IMR-90 (cell line): ENCODE data around the gene AUTS2. TPM values are rescaled to one million over a fixed set of nuclear protein-coding genes. Genes with fewer than 3 reads are reported as not detected.

Experiments used
- ATAC-seq: fragments of 200-7000 bp; cut with Tn5 transposase; 2 replicates; pipeline ENCODE4 v1.9.1; 2020; ENCODE audit warnings: low read depth, mild to moderate bottlenecking, moderate library complexity
- BruUV-seq: library from RNA; stranded (reverse); fragments of 400-500 nt; replicated peaks from 2 replicates; lab custom pipeline; 2021; lab: Mats Ljungman, UMichigan
- CTCF ChIA-PET: fragments of 300-600 bp; formaldehyde crosslinking; extraction: SDS; loops from one replicate; lab custom pipeline; 2021; ENCODE audit warnings: antibody characterized with exemption; lab: Yijun Ruan, JAX
- POLR2A ChIA-PET: fragments of 300-600 bp; sonication (Branson Sonifier 250); formaldehyde crosslinking; loops from one replicate; lab custom pipeline; 2022; ENCODE audit warnings: antibody characterized with exemption; ENCODE audit not compliant: unreplicated experiment; lab: Charles Lee
- DNase-seq: peaks from one replicate; pipeline ENCODE4 v3.0.0; 2013
- H2AFZ ChIP-seq: replicated peaks from 2 replicates; pipeline ENCODE3; 2013; ENCODE audit warnings: low read length, mild to moderate bottlenecking; ENCODE audit not compliant: poor library complexity
- H2AK5ac ChIP-seq: 2 replicates; pipeline ENCODE4 v1.6.1; 2013; ENCODE audit warnings: low read depth, low read length, inconsistent platforms
- H2AK9ac ChIP-seq: replicated peaks from 2 replicates; pipeline ENCODE3; 2013; ENCODE audit warnings: mild to moderate bottlenecking, low read depth, low read length, moderate library complexity; ENCODE audit not compliant: poor library complexity
- H2BK120ac ChIP-seq: 2 replicates; pipeline ENCODE4 v1.6.1; 2013; ENCODE audit warnings: low read depth, low read length, inconsistent platforms
- H2BK15ac ChIP-seq: 3 replicates; pipeline ENCODE4 v1.6.1; 2013; ENCODE audit warnings: low read depth, low read length, inconsistent platforms
- H2BK20ac ChIP-seq: 2 replicates; pipeline ENCODE4 v1.6.1; 2013; ENCODE audit warnings: low read depth, mild to moderate bottlenecking, inconsistent platforms, low read length, moderate library complexity
- H2BK5ac ChIP-seq: 2 replicates; pipeline ENCODE4 v1.6.1; 2013; ENCODE audit warnings: mild to moderate bottlenecking, low read depth, low read length, inconsistent platforms; ENCODE audit not compliant: poor library complexity, severe bottlenecking
- H3K14ac ChIP-seq: replicated peaks from 2 replicates; pipeline ENCODE4 v1.6.1; 2013; ENCODE audit warnings: low read depth, low read length, inconsistent platforms
- H3K18ac ChIP-seq: 2 replicates; pipeline ENCODE4 v1.6.1; 2013; ENCODE audit warnings: low read depth, low read length, control low read depth
- H3K23ac ChIP-seq: 2 replicates; pipeline ENCODE4 v1.6.1; 2013; ENCODE audit warnings: low read depth, low read length, inconsistent platforms
- H3K27ac ChIP-seq: 2 replicates; pipeline ENCODE4 v1.5.1; 2013; ENCODE audit warnings: mild to moderate bottlenecking, control low read depth, low read length; ENCODE audit not compliant: insufficient read depth
- H3K27me3 ChIP-seq: 2 replicates; pipeline ENCODE4 v1.6.1; 2013; ENCODE audit warnings: low read length; ENCODE audit not compliant: control insufficient read depth, insufficient read depth
- H3K36me3 ChIP-seq: 2 replicates; pipeline ENCODE4 v1.6.1; 2013; ENCODE audit warnings: low read length, mixed read lengths; ENCODE audit not compliant: control insufficient read depth, insufficient read depth
- H3K4ac ChIP-seq: 2 replicates; pipeline ENCODE4 v1.6.1; 2013; ENCODE audit warnings: low read depth, low read length, inconsistent platforms
- H3K4me1 ChIP-seq: 2 replicates; pipeline ENCODE4 v1.6.1; 2013; ENCODE audit warnings: low read length, mixed read lengths; ENCODE audit not compliant: control insufficient read depth, insufficient read depth
- H3K4me2 ChIP-seq: 2 replicates; pipeline ENCODE4 v1.6.1; 2013; ENCODE audit warnings: low read depth, mild to moderate bottlenecking, control low read depth, low read length, moderate library complexity
- H3K4me3 ChIP-seq: 2 replicates; pipeline ENCODE4 v1.5.1; 2013; ENCODE audit warnings: low read depth, mild to moderate bottlenecking, control low read depth, low read length, moderate library complexity; ENCODE audit not compliant: insufficient read depth
- H3K56ac ChIP-seq: 2 replicates; pipeline ENCODE4 v1.6.1; 2013; ENCODE audit warnings: low read length, inconsistent platforms; ENCODE audit not compliant: insufficient read depth; ENCODE audit errors: extremely low read depth
- H3K79me1 ChIP-seq, 2 experiments: 2 replicates each; pipeline ENCODE4 v1.6.1; 2013; ENCODE audit warnings: low read length in 2 of 2, inconsistent platforms in 1 of 2, low read depth in 1 of 2
- H3K9ac ChIP-seq: 2 replicates; pipeline ENCODE4 v1.6.1; 2013; ENCODE audit warnings: low read depth, low read length, control low read depth
- H3K9me1 ChIP-seq: 2 replicates; pipeline ENCODE4 v1.6.1; 2013; ENCODE audit warnings: low read length, inconsistent platforms; ENCODE audit not compliant: insufficient read depth
- H3K9me3 ChIP-seq: 2 replicates; pipeline ENCODE4 v1.6.1; 2013; ENCODE audit warnings: low read length; ENCODE audit not compliant: control insufficient read depth, insufficient read depth
- H4K20me1 ChIP-seq: 2 replicates; pipeline ENCODE4 v1.6.1; 2013; ENCODE audit warnings: low read length, inconsistent platforms; ENCODE audit not compliant: insufficient read depth
- H4K5ac ChIP-seq: 2 replicates; pipeline ENCODE4 v1.6.1; 2013; ENCODE audit warnings: mild to moderate bottlenecking, low read depth, low read length, control low read depth
- H4K8ac ChIP-seq, 2 experiments: 2 replicates each; pipeline ENCODE4 v1.6.1; 2013; ENCODE audit warnings: low read depth in 2 of 2, low read length in 2 of 2, control low read depth in 1 of 2, inconsistent platforms in 1 of 2
- H4K91ac ChIP-seq: 2 replicates; pipeline ENCODE4 v1.6.1; 2013; ENCODE audit warnings: low read depth, low read length, inconsistent platforms; ENCODE audit not compliant: insufficient read depth
- BHLHE40 ChIP-seq: fragments of 150-350 bp; IDR thresholded peaks from 2 replicates; pipeline ENCODE4 v1.6.1; 2016; ENCODE audit warnings: mild to moderate bottlenecking, low read depth, low read length
- CEBPB ChIP-seq: IDR thresholded peaks from 2 replicates; pipeline ENCODE4 v1.6.1; 2012; ENCODE audit warnings: low read depth, low read length, improper control_type of control experiment
- CHD1 ChIP-seq: IDR thresholded peaks from 2 replicates; pipeline ENCODE4 v1.6.1; 2012; ENCODE audit warnings: low read depth, low read length, improper control_type of control experiment
- CTCF ChIP-seq: conservative IDR thresholded peaks from 2 replicates; pipeline ENCODE4 v1.5.1; 2012; ENCODE audit warnings: mild to moderate bottlenecking, low read depth, low read length, improper control_type of control experiment
- FOS ChIP-seq: fragments of 150-350 bp; IDR thresholded peaks from 2 replicates; pipeline ENCODE4 v1.6.1; 2016; ENCODE audit warnings: low read depth, low read length
- MAFK ChIP-seq: IDR thresholded peaks from 2 replicates; pipeline ENCODE4 v1.6.1; 2012; ENCODE audit warnings: low read depth, low read length, improper control_type of control experiment
- MXI1 ChIP-seq: IDR thresholded peaks from 2 replicates; pipeline ENCODE4 v1.6.1; 2012; ENCODE audit warnings: low read depth, mild to moderate bottlenecking, low read length, moderate library complexity, borderline replicate concordance
- NFE2L2 ChIP-seq: fragments of 150-350 bp; IDR thresholded peaks from 2 replicates; pipeline ENCODE4 v1.6.1; 2016; ENCODE audit warnings: low read depth, mild to moderate bottlenecking, low read length
- POLR2A ChIP-seq: IDR thresholded peaks from 2 replicates; pipeline ENCODE4 v1.6.1; 2012; ENCODE audit warnings: mild to moderate bottlenecking, low read depth, low read length
- RAD21 ChIP-seq: IDR thresholded peaks from 2 replicates; pipeline ENCODE4 v1.6.1; 2012; ENCODE audit warnings: low read length, improper control_type of control experiment
- RFX5 ChIP-seq: IDR thresholded peaks from 2 replicates; pipeline ENCODE4 v1.8.0; 2012; ENCODE audit warnings: low read depth, mild to moderate bottlenecking, low read length, moderate library complexity
- USF2 ChIP-seq: fragments of 150-350 bp; IDR thresholded peaks from 2 replicates; pipeline ENCODE4 v1.6.1; 2017; ENCODE audit warnings: mild to moderate bottlenecking, antibody characterized with exemption, low read length, low read depth
- WGBS, 2 experiments: methylation state at CpG; one replicate each; pipeline versions ENCODE4 v1.1.5 to v1.1.7; 2013; ENCODE audit warnings: missing lambda C conversion rate in 2 of 2; ENCODE audit not compliant: insufficient read length in 1 of 2; ENCODE audit errors: extremely low coverage in 2 of 2; 5-methylcytosine and 5-hydroxymethylcytosine counted together
- dilution Hi-C: fragments of 300-500 bp; cut with HindIII; formaldehyde crosslinking; loops from one replicate; pipeline ENCODE4 v1.14.3; 2018; ENCODE audit warnings: low sequenced_read_pairs; ENCODE audit not compliant: unreplicated experiment
- in situ Hi-C: fragments of 300-500 bp; cut with MboI; formaldehyde crosslinking; loops from 3 replicates; pipeline ENCODE4 v1.14.3; 2019; ENCODE audit warnings: low sequenced_read_pairs, inconsistent platforms, mixed read lengths
- intact Hi-C: fragments of 100-400 bp; cut with micrococcal nuclease; formaldehyde crosslinking; loops from 2 replicates; pipeline ENCODE4 v1.10.0; 2022
- polyA plus RNA-seq, 3 experiments: library from polyadenylated mRNA; depleted of rRNA; stranded (reverse); fragments of >200 nt; gene quantifications; 2 replicates each; pipeline ENCODE4 v1.2.3, GENCODE V29; 2012; ENCODE audit warnings: low replicate concordance in 1 of 3
- total RNA-seq: library from RNA; depleted of rRNA; stranded (reverse); fragments of >200 nt; gene quantifications from 2 replicates; pipeline ENCODE4 v1.2.3, GENCODE V29; 2012
- TF ChIP-seq, protein P1 (sequence below): fragments of 150-350 bp; IDR thresholded peaks from 2 replicates; pipeline ENCODE4 v1.6.1; 2016; ENCODE audit warnings: low read depth, mild to moderate bottlenecking, low read length, moderate library complexity, borderline replicate concordance

The AUTS2 gene
- total and polyA plus RNA-seq, 2 of the 4 experiments (the other 2 are of a cell fraction) = 0.90 to 3.0 TPM

- WGBS, 2 experiments = no CpG with 5 or more reads among the region's 4 CpGs
- no peak overlapping the region for H3K18ac ChIP-seq
- H3K4ac ChIP-seq = no peak overlapping the region
- in situ Hi-C loops (no loop called here), dilution Hi-C loops (no loop called here), intact Hi-C loops (no loop called here)
- H3K9me1 ChIP-seq = no peaks in the 10 kb centered on the region
- H2AK9ac ChIP-seq = no peak overlapping the region
- H3K27ac ChIP-seq = no peak overlapping the region
- no peak overlapping the region for H3K4me3 ChIP-seq
- TF ChIP-seq FOS = no peak
- no peak for TF ChIP-seq MAFK
- no peak for TF ChIP-seq USF2
- no peak for TF ChIP-seq CTCF
- no peak for TF ChIP-seq NFE2L2
- TF ChIP-seq, protein P1, sequence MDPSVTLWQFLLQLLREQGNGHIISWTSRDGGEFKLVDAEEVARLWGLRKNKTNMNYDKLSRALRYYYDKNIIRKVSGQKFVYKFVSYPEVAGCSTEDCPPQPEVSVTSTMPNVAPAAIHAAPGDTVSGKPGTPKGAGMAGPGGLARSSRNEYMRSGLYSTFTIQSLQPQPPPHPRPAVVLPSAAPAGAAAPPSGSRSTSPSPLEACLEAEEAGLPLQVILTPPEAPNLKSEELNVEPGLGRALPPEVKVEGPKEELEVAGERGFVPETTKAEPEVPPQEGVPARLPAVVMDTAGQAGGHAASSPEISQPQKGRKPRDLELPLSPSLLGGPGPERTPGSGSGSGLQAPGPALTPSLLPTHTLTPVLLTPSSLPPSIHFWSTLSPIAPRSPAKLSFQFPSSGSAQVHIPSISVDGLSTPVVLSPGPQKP = no peak
- TF ChIP-seq CEBPB = no peak
- no peak for TF ChIP-seq RFX5
- no peak for TF ChIP-seq MXI1
- TF ChIP-seq CHD1 = no peak
- no peak for TF ChIP-seq RAD21
- TF ChIP-seq POLR2A = no peak
- no peak for TF ChIP-seq BHLHE40
- H2BK20ac ChIP-seq = no peak overlapping the region
- H2BK120ac ChIP-seq = no peak overlapping the region
- H3K9me3 ChIP-seq = no peaks in the 10 kb centered on the region
- H4K20me1 ChIP-seq = no peaks in the 10 kb centered on the region
- H4K5ac ChIP-seq = no peak overlapping the region
- ATAC-seq = no peak
- H3K4me1 ChIP-seq = no peaks in the 10 kb centered on the region
- no peak overlapping the region for H4K91ac ChIP-seq
- ChIA-PET POLR2A (no interaction called here), CTCF (no interaction called here)
- DNase-seq = no peak
- no peaks in the 10 kb centered on the region for H3K36me3 ChIP-seq
- no TSS peak for BruUV-seq
- H3K4me2 ChIP-seq = no peak overlapping the region
- no peaks in the 10 kb centered on the region for H3K27me3 ChIP-seq
- no peak overlapping the region for H2AK5ac ChIP-seq
- no peak overlapping the region for H3K23ac ChIP-seq
- no peak overlapping the region for H2BK5ac ChIP-seq
- H2BK15ac ChIP-seq = no peak overlapping the region
- no peak overlapping the region for H3K9ac ChIP-seq
- H4K8ac ChIP-seq = no peak overlapping the region
- no peaks in the 10 kb centered on the region for H3K79me1 ChIP-seq
- H2AFZ ChIP-seq = no peak overlapping the region
- no peak overlapping the region for H3K14ac ChIP-seq
- no peak overlapping the region for H3K56ac ChIP-seq
Observed at GRCh38 chr7:69575651-69576050, 22.6 kb upstream of the AUTS2 start.
